ENCODE results near the gene KAZN.

Gene KAZN

GRCh38 chr1:15056515-15057285 is 458.2 kb downstream of the KAZN start:
- H3K4me3 ChIP-seq (ENCODE audit: low read depth, low read length): no peak overlapping the region
- DNase-seq (ENCODE audit: low read depth): peak; percentile 54
- TF ChIP-seq, protein P1, sequence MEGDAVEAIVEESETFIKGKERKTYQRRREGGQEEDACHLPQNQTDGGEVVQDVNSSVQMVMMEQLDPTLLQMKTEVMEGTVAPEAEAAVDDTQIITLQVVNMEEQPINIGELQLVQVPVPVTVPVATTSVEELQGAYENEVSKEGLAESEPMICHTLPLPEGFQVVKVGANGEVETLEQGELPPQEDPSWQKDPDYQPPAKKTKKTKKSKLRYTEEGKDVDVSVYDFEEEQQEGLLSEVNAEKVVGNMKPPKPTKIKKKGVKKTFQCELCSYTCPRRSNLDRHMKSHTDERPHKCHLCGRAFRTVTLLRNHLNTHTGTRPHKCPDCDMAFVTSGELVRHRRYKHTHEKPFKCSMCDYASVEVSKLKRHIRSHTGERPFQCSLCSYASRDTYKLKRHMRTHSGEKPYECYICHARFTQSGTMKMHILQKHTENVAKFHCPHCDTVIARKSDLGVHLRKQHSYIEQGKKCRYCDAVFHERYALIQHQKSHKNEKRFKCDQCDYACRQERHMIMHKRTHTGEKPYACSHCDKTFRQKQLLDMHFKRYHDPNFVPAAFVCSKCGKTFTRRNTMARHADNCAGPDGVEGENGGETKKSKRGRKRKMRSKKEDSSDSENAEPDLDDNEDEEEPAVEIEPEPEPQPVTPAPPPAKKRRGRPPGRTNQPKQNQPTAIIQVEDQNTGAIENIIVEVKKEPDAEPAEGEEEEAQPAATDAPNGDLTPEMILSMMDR (conservative IDR thresholded peaks at IDR 0.05; ENCODE audit: low read depth, low read length): no peak

GRCh38 chr1:15057834-15058233 is 459.3 kb downstream of the KAZN start:
- TF ChIP-seq, protein P1 (conservative IDR thresholded peaks at IDR 0.05; ENCODE audit: low read depth, low read length): no peak
- H3K4me3 ChIP-seq (ENCODE audit: low read depth, low read length): no peak overlapping the region
- DNase-seq (ENCODE audit: low read depth): no peak

DNA sequence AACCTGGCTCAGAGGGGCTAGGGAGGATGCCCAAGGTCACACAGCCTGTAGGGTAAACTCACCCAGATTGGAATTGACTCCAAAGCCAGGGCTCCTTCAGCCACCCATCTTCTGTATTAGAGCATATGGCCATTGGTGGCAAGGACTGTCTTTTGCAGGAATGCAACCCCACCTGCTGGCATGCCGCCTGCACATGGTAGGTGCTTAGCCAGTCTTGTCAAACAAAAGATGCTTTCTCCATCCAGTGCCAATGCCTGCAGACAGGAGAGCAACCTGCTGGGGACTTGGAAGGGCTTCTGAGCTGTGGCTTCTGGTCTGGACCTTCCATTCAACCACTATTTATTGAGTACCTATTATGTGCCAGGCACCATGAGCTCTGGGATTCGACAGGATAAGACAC is 459.8 kb downstream of the KAZN start:
- no peak overlapping the region for H3K4me3 ChIP-seq (ENCODE audit: low read depth, low read length)
- no peak for DNase-seq (ENCODE audit: low read depth)
- TF ChIP-seq, protein P1 (conservative IDR thresholded peaks at IDR 0.05; ENCODE audit: low read depth, low read length): no peak

GRCh38 chr1:15060104-15060503 is 461.6 kb downstream of the KAZN start:
- DNase-seq (ENCODE audit: low read depth): no peak
- H3K4me3 ChIP-seq (ENCODE audit: low read depth, low read length): no peak overlapping the region
- TF ChIP-seq, protein P1 (conservative IDR thresholded peaks at IDR 0.05; ENCODE audit: low read depth, low read length): no peak

DNA sequence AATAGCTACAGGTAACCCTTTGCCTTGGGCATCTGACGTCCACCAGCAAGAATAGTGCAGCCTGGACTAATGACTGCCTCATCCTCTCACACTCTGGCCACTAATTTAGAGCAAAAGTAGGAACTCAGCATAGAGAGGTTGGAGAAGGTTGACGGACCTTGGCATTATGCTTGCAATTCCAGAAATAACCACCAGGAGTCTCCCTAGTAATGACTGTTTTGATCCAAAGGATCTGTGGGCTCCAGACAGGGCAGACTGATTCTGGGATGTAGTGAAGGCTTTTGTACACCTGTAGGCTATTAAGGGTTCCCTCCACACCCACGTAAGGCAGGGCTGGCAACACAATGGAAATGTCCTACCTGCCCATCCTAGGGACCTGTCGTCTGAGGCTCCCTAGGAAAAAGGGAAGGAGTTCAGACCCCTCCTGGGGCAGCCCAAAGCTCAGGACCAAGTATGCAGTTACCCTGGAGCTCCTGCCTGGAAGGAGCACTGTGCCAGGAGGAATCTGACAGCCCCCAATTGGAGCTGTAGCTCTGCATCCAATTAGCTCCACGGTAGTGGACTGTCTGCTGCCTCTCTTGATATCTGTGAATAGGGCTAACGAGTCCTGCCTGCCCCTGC is 464.1 kb downstream of the KAZN start:
- no peak overlapping the region for H3K4me3 ChIP-seq (ENCODE audit: low read depth, low read length)
- TF ChIP-seq, protein P1 (conservative IDR thresholded peaks at IDR 0.05; ENCODE audit: low read depth, low read length): peak; percentile 60
- DNase-seq (ENCODE audit: low read depth): no peak

- DNase-seq (ENCODE audit: low read depth): no peak
Measured at GRCh38 chr1:15063346-15063745, 464.9 kb downstream of the KAZN start.

More at GRCh38 chr1:15063346-15063745, 464.9 kb downstream of the KAZN start:
- H3K4me3 ChIP-seq (ENCODE audit: low read depth, low read length): no peak overlapping the region
- TF ChIP-seq, protein P1 (conservative IDR thresholded peaks at IDR 0.05; ENCODE audit: low read depth, low read length): no peak

Measured in choroid plexus epithelial cell (primary cell).